ENCODE results near the gene ERCC2.
"Not testable (repeated sequence)": the region's sequence is repeated elsewhere in the genome, so short reads cannot be mapped to it uniquely, and the experiment has no call there.

The ERCC2 gene

DNA sequence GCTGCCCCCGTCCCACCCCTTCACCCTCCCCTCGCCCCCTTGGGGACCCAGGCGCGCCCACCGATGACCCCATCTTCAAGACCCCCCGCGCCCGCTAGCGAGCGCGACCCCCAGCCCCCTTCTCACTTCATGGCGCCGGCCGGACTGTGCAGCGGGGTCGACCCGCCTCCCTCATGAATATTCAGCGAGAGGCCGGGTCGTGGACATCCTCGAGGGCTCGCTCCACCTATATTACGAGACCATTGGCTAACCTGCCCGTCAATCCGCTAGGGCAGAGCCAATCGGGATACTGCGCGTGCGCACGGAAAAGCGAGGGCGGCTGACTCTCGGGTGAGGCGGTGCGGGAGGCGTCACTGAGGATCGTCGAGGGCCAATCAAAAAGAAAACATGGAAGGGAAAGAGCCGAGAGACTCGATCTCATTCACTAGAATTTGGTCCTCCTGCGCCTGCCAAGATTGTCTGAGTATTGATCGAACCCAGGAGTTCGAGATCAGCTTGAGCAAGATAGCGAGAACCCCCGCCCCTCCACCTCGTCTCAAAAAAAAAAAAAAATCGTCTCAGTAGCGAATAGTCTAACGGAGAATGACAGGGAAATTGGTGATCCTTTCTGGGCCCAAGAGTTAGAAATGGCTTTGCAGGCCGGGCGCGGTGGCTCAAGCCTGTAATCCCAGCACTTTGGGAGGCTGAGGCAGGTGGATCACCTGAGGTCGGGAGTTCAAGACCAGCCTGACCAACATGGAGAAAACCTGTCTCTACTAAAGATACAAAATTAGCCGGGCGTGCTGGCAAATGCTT lies at the start of gene ERCC2:
Gene ERCC2 (minus strand): TSS at position 164 of the 795 bp plus-strand sequence. CDS start 33 bp downstream, at position 131.
- TF ChIP-seq, protein P1, sequence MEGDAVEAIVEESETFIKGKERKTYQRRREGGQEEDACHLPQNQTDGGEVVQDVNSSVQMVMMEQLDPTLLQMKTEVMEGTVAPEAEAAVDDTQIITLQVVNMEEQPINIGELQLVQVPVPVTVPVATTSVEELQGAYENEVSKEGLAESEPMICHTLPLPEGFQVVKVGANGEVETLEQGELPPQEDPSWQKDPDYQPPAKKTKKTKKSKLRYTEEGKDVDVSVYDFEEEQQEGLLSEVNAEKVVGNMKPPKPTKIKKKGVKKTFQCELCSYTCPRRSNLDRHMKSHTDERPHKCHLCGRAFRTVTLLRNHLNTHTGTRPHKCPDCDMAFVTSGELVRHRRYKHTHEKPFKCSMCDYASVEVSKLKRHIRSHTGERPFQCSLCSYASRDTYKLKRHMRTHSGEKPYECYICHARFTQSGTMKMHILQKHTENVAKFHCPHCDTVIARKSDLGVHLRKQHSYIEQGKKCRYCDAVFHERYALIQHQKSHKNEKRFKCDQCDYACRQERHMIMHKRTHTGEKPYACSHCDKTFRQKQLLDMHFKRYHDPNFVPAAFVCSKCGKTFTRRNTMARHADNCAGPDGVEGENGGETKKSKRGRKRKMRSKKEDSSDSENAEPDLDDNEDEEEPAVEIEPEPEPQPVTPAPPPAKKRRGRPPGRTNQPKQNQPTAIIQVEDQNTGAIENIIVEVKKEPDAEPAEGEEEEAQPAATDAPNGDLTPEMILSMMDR (IDR thresholded peaks at IDR 0.05; ENCODE audit: borderline replicate concordance, insufficient read depth, low read depth, low read length), result no peak

DNA sequence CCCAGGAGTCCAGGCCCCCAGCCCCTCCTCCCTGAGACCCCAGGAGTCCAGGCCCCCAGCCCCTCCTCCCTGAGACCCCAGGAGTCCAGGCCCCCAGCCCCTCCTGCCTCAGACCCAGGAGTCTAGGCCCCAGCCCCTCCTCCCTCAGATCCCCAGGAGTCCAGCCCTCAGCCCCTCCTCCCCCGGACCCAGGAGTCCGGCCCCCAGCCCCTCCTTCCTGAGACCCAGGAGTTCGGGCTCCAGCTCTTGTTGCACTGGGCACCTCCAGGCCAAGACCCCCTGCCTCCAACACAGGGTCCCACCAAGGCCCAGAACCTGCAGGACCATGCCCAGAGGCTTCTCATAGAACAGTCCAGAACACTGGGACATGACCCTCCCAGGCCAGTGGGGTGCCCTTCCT lies 49.5 kb upstream of the ERCC2 start:
- H3K4me3 ChIP-seq (ENCODE audit: low read depth, low read length), result peak overlapping the region; percentile 29

More for the DNA sequence above, at the start of gene ERCC2:
- peak within 1 kb of the TSS; percentile 79 for H3K4me3 ChIP-seq (ENCODE audit: low read depth, low read length)

DNA sequence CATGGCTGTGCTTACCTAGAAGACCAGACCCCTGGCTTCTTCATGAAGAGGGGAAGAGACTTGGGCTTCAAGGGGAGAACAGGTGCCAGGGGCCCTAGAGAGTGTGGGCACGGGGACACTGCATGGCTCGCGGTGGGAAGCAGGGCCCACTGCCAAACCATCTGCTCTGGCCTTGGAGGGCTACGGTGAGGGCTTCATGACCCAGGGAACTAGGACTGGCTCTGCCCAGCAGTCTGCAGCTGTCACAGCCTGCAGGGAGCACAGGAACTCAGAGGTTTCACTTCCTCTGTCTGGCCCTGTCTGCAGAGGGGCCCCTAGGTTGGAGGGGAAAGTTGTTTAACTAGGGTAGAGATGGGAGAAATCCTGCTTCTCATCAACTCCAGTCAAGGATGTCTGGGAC lies 49.0 kb upstream of the ERCC2 start:
- H3K4me3 ChIP-seq (ENCODE audit: low read depth, low read length), result peak overlapping the region; percentile 29
- TF ChIP-seq, protein P1 (IDR thresholded peaks at IDR 0.05; ENCODE audit: borderline replicate concordance, insufficient read depth, low read depth, low read length), result no peak

More for the DNA sequence above, 49.5 kb upstream of the ERCC2 start:
- TF ChIP-seq, protein P1 (IDR thresholded peaks at IDR 0.05; ENCODE audit: borderline replicate concordance, insufficient read depth, low read depth, low read length), result no peak

DNA sequence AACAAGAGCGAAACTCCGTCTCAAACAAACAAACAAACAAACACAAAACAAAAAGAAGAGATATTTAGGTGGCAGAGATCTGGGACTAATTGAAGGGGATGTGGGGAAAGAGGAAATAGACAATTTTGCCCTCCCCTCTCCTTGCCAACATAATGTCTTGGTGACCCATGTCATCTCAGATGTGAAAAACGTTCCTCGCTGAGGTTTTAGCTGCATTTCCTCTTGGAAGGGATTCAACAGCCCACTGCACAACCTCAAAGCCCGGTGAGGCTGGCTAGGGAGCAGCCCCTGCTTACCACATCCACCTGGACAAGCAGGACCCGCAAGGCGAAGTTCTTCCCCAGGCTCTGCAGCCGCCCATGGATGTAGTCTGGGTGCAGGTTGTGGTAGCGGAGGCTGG lies 48.4 kb upstream of the ERCC2 start:
- TF ChIP-seq, protein P1 (IDR thresholded peaks at IDR 0.05; ENCODE audit: borderline replicate concordance, insufficient read depth, low read depth, low read length), result no peak
- H3K4me3 ChIP-seq (ENCODE audit: low read depth, low read length), result peak overlapping the region; percentile 29

DNA sequence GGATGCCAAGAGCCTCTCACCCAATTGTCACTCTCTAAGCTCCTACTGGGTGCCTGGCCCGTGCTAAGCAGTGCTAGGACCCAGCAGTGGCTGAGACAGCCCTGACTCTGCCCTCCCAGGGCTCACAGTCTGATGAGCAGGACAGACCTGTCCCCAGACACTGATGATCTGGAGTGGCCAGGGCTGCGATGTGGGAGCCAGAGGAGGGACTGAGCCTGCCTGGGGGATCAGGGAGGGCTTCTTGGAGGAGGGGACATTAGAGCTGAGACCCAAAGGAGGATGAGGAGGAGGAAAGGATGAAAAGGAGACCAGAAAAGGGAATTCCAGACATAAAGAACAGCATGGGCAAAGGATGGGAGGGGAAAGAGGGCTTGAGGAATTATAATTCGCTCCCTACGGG lies 46.8 kb upstream of the ERCC2 start:
- TF ChIP-seq, protein P1 (IDR thresholded peaks at IDR 0.05; ENCODE audit: borderline replicate concordance, insufficient read depth, low read depth, low read length), result no peak

DNA sequence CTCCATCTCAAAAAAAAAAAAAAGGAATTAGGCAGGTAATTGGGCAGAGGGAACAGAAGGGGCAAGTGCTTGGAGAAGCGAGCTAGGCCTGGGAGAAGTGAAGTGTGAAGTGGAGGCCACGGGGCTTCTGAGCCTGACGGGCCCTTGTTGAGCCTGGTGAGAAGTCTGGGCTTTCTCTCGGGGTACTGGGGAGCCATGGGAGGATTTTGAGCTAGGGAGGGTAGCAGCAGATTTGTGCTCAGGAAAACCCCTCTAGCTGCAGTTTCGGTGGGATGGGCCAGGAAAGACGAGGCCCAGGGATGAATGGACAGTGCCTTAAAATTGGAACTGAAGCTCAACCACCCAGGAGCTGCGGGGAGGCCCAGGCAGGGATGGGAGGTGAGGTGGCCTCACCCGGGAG lies 44.1 kb upstream of the ERCC2 start:
- TF ChIP-seq, protein P1 (IDR thresholded peaks at IDR 0.05; ENCODE audit: borderline replicate concordance, insufficient read depth, low read depth, low read length), result no peak
- H3K4me3 ChIP-seq (ENCODE audit: low read depth, low read length), result no peak overlapping the region

More for the DNA sequence above, 46.8 kb upstream of the ERCC2 start:
- H3K4me3 ChIP-seq (ENCODE audit: low read depth, low read length), result no peak overlapping the region

DNA sequence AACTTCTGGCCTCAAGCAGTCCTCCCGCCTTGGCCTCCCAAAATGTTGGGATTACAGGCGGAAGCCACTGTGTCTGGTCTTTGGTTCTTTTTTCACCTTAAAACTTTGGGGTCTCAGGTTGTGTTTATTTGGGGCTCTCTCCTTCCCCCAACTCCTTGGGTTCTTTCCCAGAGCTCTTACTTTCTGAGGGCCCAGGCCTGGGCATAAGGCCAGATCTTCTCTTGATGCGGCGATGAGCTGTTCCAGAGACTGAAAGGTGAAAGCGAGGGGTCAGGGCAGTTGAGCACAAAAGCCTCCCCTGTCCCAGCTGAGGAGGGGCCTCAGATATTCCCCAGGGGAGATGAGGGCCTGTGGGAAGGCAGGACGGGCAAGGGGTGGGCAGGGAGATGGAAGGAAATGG lies 43.1 kb upstream of the ERCC2 start:
- TF ChIP-seq, protein P1 (IDR thresholded peaks at IDR 0.05; ENCODE audit: borderline replicate concordance, insufficient read depth, low read depth, low read length), result no peak
- H3K4me3 ChIP-seq (ENCODE audit: low read depth, low read length), result no peak overlapping the region

DNA sequence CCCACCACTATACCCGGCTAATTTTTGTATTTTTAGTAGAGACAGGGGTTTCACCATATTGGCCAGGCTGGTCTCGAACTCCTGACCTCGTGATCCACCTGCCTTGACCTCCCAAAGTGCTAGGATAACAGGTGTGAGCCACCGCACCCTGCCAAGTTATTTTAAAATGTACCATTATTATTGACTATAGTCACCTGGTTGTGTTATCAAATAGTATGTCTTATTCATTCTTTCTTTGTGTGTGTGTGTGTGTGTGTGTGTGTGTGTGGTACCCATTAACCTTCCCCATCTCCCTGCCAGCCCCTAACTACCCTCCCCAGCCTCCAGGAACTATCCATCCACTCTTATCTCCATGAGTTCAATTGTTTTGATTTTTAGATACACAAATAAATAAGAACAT lies 40.0 kb upstream of the ERCC2 start:
- H3K4me3 ChIP-seq (ENCODE audit: low read depth, low read length), result not testable (repeated sequence)
